Esophagus squamous epithelium (tissue), 5 donors: Measurements from ENCODE around the gene TP53AIP1. TPM values are rescaled to one million over a fixed set of nuclear protein-coding genes. Genes with fewer than 3 reads are reported as not detected.
A peak's percentile ranks its signal among the peaks of the same experiment; 100 is the strongest.

Experiments
- DNase-seq: peaks from one replicate; lab custom pipeline; 2025; lab: John Stamatoyannopoulos, UW
- H3K27ac ChIP-seq, 4 donors: fragments of 200-600 bp; sonication (generic); one replicate each; pipeline ENCODE4 v1.5.1; 2016 to 2019; ENCODE audit warnings: mild to moderate bottlenecking in 1 of 4
- H3K27me3 ChIP-seq, 4 donors: fragments of 200-600 bp; sonication (generic); 1 replicate in 3 of 4; 2 replicates in 1 of 4; pipeline versions ENCODE4 v1.5.1 to v1.6.0; 2017 to 2021; ENCODE audit warnings: antibody characterized with exemption in 1 of 4
- H3K36me3 ChIP-seq, 3 donors: fragments of 200-600 bp; sonication (generic); one replicate each; pipeline ENCODE4 v1.5.1; 2016 to 2019
- H3K4me1 ChIP-seq, 3 donors: fragments of 200-600 bp; sonication (generic); one replicate each; pipeline ENCODE4 v1.5.1; 2017 to 2019
- H3K4me3 ChIP-seq, 4 donors: fragments of 200-600 bp; sonication (generic); 1 replicate in 3 of 4; 2 replicates in 1 of 4; pipeline ENCODE4 v1.5.1; 2016 to 2019; ENCODE audit warnings: mild to moderate bottlenecking in 2 of 4, moderate library complexity in 1 of 4
- H3K9me3 ChIP-seq, 3 donors: fragments of 200-600 bp; sonication (generic); one replicate each; pipeline ENCODE4 v1.5.1; 2016 to 2019
- CTCF ChIP-seq, 6 experiments: fragments of 450-650 bp in 4 of 6; fragments of 200-600 bp in 2 of 6; sonication (generic) in 2 of 6; IDR thresholded peaks; one replicate each; pipeline ENCODE4 v1.5.1; 2016 to 2019; ENCODE audit warnings: antibody characterized with exemption in 6 of 6, mild to moderate bottlenecking in 4 of 6, moderate library complexity in 4 of 6
- POLR2A ChIP-seq, 4 donors: fragments of 450-650 bp; IDR thresholded peaks; one replicate each; pipeline ENCODE4 v1.6.1; 2017; ENCODE audit warnings: antibody characterized with exemption in 4 of 4, mild to moderate bottlenecking in 4 of 4, moderate library complexity in 3 of 4
- WGBS, 2 donors: methylation state at CpG; one replicate each; pipeline ENCODE4 v1.1.5; 2018; 5-methylcytosine and 5-hydroxymethylcytosine counted together
- intact Hi-C: fragments of 100-400 bp; cut with DNase I; formaldehyde crosslinking; loops from one replicate; pipeline ENCODE4 v1.15.0; 2022
- total RNA-seq, 4 donors: library from RNA; depleted of rRNA; stranded (reverse); fragments of >200 nt; gene quantifications; one replicate each; pipeline ENCODE4 v1.1.0, GENCODE V29; 2016
- donor health status: DM: yes; HTN: yes; CAD: no.

The TP53AIP1 gene
- total RNA-seq, 4 donors from 2014 or later: 11.0 to 16.7 (median 13.9) TPM

- Histone ChIP-seq H3K4me3 (no peak overlapping the region), H3K9me3 (no peaks in the 10 kb centered on the region), H3K36me3 (no peaks in the 10 kb centered on the region), H3K27me3 (peaks cover 0 to 43% (median 0%) of the 10 kb centered on the region in 4 donors), H3K27ac (no peak overlapping the region), H3K4me1 (peaks cover 14 to 76% (median 23%) of the 10 kb centered on the region in 3 donors)
- intact Hi-C loops: loop anchor here (5.0 kb wide), 1 partner anchor 63 kb away; no protein-coding TSS in a partner anchor
- 65 to 69% methylated on average over 7 to 8 of the region's 8 CpGs for WGBS, 2 donors
- TF ChIP-seq CTCF (IDR thresholded peaks at IDR 0.05) (no peak), POLR2A (IDR thresholded peaks at IDR 0.05) (no peak)
- no peak for DNase-seq
Observed at GRCh38 chr11:128889657-128890213, 52.9 kb downstream of the TP53AIP1 start.

GRCh38 chr11:128888034-128888985 lies 54.4 kb downstream of the TP53AIP1 start:
- H3K27me3 ChIP-seq: peaks cover 0 to 43% (median 0%) of the 10 kb centered on the region in 4 donors
- no peak for TF ChIP-seq POLR2A (IDR thresholded peaks at IDR 0.05)
- peak in 1 of 6 experiments; percentile 40 for TF ChIP-seq CTCF (IDR thresholded peaks at IDR 0.05)
- no peaks in the 10 kb centered on the region for H3K9me3 ChIP-seq
- 51 to 62% methylated on average over 15 of the region's 15 CpGs for WGBS, 2 donors
- no peaks in the 10 kb centered on the region for H3K36me3 ChIP-seq
- DNase-seq: no peak
- H3K4me3 ChIP-seq: no peak overlapping the region
- intact Hi-C loops: loop anchor here (5.0 kb wide), 1 partner anchor 64 kb away; no protein-coding TSS in a partner anchor
- peak overlapping the region in 1 of 4 donors; percentile 30 for H3K27ac ChIP-seq
- H3K4me1 ChIP-seq: peaks cover 14 to 64% (median 23%) of the 10 kb centered on the region in 3 donors

- no peaks in the 10 kb centered on the region for H3K9me3 ChIP-seq
- peaks cover 13 to 46% (median 21%) of the 10 kb centered on the region in 3 donors for H3K4me1 ChIP-seq
- no peaks in the 10 kb centered on the region for H3K36me3 ChIP-seq
- no peak for DNase-seq
- H3K27me3 ChIP-seq: peaks cover 0 to 42% (median 0%) of the 10 kb centered on the region in 4 donors
- 26 to 44% methylated on average over 5 of the region's 5 CpGs for WGBS, 2 donors
- intact Hi-C loops: loop anchor here (5.0 kb wide), 1 partner anchor 66 kb away; no protein-coding TSS in a partner anchor
- H3K4me3 ChIP-seq: no peak overlapping the region
- TF ChIP-seq CTCF (IDR thresholded peaks at IDR 0.05): peak in 1 of 6 experiments; percentile 26
- TF ChIP-seq POLR2A (IDR thresholded peaks at IDR 0.05): no peak
- no peak overlapping the region for H3K27ac ChIP-seq
Observed at GRCh38 chr11:128886406-128887124, 56.1 kb downstream of the TP53AIP1 start.

Other genes starting within 250 kb of the TP53AIP1 start
- 10 to 100 TPM in 2 of 4 donors, 1 to 10 TPM in 2; 1.5 to 24.6 (median 7.4) TPM for gene FLI1, start 248.8 kb downstream of the TP53AIP1 start, total RNA-seq
- gene KCNJ1, start 75.6 kb downstream of the TP53AIP1 start, total RNA-seq: 1 to 10 TPM in 1 of 4 donors, under 1 TPM in 1, not detected in 2; under 0.01 to 1.3 TPM
- 1 to 10 TPM in 1 of 4 donors, under 1 TPM in 1, not detected in 2; 0.47 to 1.9 TPM for gene KCNJ5, start 51.5 kb downstream of the TP53AIP1 start, total RNA-seq
- 10 to 100 TPM; 33.5 to 73.6 (median 61.0) TPM for gene ARHGAP32, start 249.5 kb upstream of the TP53AIP1 start, total RNA-seq